ENCODE measurements around the gene MOB3B.

Gene MOB3B

DNA sequence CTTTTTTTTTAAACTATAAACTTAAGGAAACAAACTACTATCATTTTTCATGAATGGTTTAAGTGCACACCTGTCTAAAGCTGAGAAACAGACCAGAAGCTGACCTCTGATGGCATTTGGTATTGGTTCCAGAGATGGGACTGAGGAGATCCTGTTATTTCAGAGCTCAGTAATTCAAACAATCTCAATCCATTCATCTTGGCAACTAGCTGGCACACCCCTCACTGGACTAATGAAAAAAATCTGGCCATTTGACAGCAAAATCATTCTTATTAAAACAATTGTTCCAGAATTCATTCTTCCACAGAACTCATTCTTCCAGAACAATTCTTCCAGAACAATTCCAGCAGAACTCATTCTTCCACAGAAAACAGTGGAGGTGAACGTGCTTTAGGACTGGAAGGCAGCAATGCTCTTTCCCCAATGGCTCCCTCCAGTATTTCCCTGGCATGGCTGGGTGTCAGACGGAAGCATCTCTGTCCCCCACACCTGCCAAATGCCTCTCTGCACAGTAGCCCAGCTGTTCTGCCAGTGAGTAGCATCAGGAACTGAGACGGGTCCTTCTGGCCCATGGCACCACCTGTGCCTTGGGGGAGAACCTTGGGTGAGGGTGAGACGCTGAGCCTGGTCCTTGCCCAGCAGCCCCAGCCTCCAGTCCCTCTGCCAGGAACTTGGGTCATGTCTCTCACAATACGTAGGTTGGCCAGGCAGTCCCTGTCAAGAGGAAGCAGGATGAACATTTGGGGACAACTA, 145.2 kb downstream of the MOB3B start:
- Mint-ChIP-seq H3K4me3 (no peak overlapping the region), H3K27ac (no peak overlapping the region), H3K36me3 (ENCODE audit: low read depth) (no peaks in the 10 kb centered on the region), H3K9me3 (no peaks in the 10 kb centered on the region), H3K4me1 (peaks cover 69% of the 10 kb centered on the region), H3K27me3 (ENCODE audit: low read depth, poor library complexity) (no peaks in the 10 kb centered on the region)
- TF ChIP-seq CTCF (IDR thresholded peaks at IDR 0.05) = no peak
- DNase-seq = no peak

DNA sequence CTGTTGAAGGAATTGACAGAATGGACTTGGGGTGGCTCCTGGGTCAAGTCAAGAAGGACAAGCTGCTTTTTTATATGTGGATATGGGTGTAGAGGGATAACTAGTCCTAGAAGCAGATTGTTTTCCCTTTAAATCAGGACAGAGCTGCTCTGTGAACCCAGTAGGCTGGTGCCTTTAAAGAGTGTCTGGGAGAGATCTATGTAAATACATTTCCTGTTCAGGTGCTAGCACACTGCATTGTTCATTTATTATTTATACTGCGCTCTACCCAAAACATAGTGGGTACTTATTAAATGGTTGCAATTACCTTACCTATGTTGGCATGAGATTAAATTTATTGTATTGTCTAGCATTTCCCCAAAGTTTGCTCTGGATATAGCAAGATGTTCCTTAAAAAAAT, 146.1 kb downstream of the MOB3B start:
- Mint-ChIP-seq H3K27me3 (ENCODE audit: low read depth, poor library complexity) (peaks cover 3% of the 10 kb centered on the region), H3K4me1 (peaks cover 63% of the 10 kb centered on the region), H3K4me3 (no peak overlapping the region), H3K9me3 (no peaks in the 10 kb centered on the region), H3K27ac (peak overlapping the region; percentile 62), H3K36me3 (ENCODE audit: low read depth) (no peaks in the 10 kb centered on the region)
- DNase-seq = no peak
- no peak for TF ChIP-seq CTCF (IDR thresholded peaks at IDR 0.05)

- DNase-seq = no peak
- H3K27me3 Mint-ChIP-seq (ENCODE audit: low read depth, poor library complexity) = peaks cover 3% of the 10 kb centered on the region
- H3K4me1 Mint-ChIP-seq = peaks cover 63% of the 10 kb centered on the region
- H3K27ac Mint-ChIP-seq = no peak overlapping the region
- no peaks in the 10 kb centered on the region for H3K9me3 Mint-ChIP-seq
- no peak for TF ChIP-seq CTCF (IDR thresholded peaks at IDR 0.05)
- no peak overlapping the region for H3K4me3 Mint-ChIP-seq
- no peaks in the 10 kb centered on the region for H3K36me3 Mint-ChIP-seq (ENCODE audit: low read depth)
Measured at GRCh38 chr9:27382975-27383374, 146.6 kb downstream of the MOB3B start.

- Mint-ChIP-seq H3K27ac (no peak overlapping the region), H3K27me3 (ENCODE audit: low read depth, poor library complexity) (peaks cover 3% of the 10 kb centered on the region), H3K4me1 (peaks cover 63% of the 10 kb centered on the region), H3K4me3 (no peak overlapping the region), H3K9me3 (no peaks in the 10 kb centered on the region), H3K36me3 (ENCODE audit: low read depth) (no peaks in the 10 kb centered on the region)
- DNase-seq = no peak
- TF ChIP-seq CTCF (IDR thresholded peaks at IDR 0.05) = no peak
Measured at GRCh38 chr9:27382308-27382707, 147.3 kb downstream of the MOB3B start.

- Mint-ChIP-seq H3K4me3 (no peak overlapping the region), H3K36me3 (ENCODE audit: low read depth) (peaks cover under 1% of the 10 kb centered on the region), H3K27ac (peak overlapping the region; percentile 78), H3K27me3 (ENCODE audit: low read depth, poor library complexity) (peaks cover 3% of the 10 kb centered on the region), H3K4me1 (peaks cover 44% of the 10 kb centered on the region), H3K9me3 (no peaks in the 10 kb centered on the region)
- no peak for TF ChIP-seq CTCF (IDR thresholded peaks at IDR 0.05)
- DNase-seq = no peak
Measured at GRCh38 chr9:27379311-27380251, 150.0 kb downstream of the MOB3B start.

Data from nephron progenitor cell (in vitro differentiated cells).